Stromal cell of bone marrow (primary cell): Measurements from ENCODE around the gene NBEA.

Experiments
- DNase-seq: peaks from one replicate; pipeline ENCODE4 v3.0.0-alpha.2; 2012; ENCODE audit warnings: low read depth

The NBEA gene

GRCh38 chr13:35179920-35180663 lies 238.0 kb downstream of the NBEA start:
- no peak for DNase-seq

- no peak for DNase-seq
Measured at GRCh38 chr13:35190241-35190640, 248.2 kb downstream of the NBEA start.

- no peak for DNase-seq
Measured at GRCh38 chr13:35191883-35192282, 249.8 kb downstream of the NBEA start.

GRCh38 chr13:35198613-35199200 lies 256.6 kb downstream of the NBEA start:
- no peak for DNase-seq

GRCh38 chr13:35208587-35208986 lies 266.5 kb downstream of the NBEA start:
- DNase-seq: no peak

GRCh38 chr13:35210261-35210660 lies 268.2 kb downstream of the NBEA start:
- peak; percentile 0 for DNase-seq

GRCh38 chr13:35211949-35212348 lies 269.9 kb downstream of the NBEA start:
- no peak for DNase-seq

- DNase-seq: no peak
Measured at GRCh38 chr13:35213911-35214310, 271.8 kb downstream of the NBEA start.

GRCh38 chr13:35216131-35216530 lies 274.1 kb downstream of the NBEA start:
- DNase-seq: no peak

GRCh38 chr13:35219021-35219420 lies 277.0 kb downstream of the NBEA start:
- DNase-seq: no peak

GRCh38 chr13:35225159-35225558 lies 283.1 kb downstream of the NBEA start:
- DNase-seq: no peak

GRCh38 chr13:35225582-35225981 lies 283.5 kb downstream of the NBEA start:
- no peak for DNase-seq

- no peak for DNase-seq
Measured at GRCh38 chr13:35228536-35228935, 286.5 kb downstream of the NBEA start.

GRCh38 chr13:35231426-35231825 lies 289.4 kb downstream of the NBEA start:
- no peak for DNase-seq

GRCh38 chr13:35238274-35238673 lies 296.2 kb downstream of the NBEA start:
- DNase-seq: no peak

GRCh38 chr13:35252536-35253205 lies 310.6 kb downstream of the NBEA start:
- no peak for DNase-seq

- DNase-seq: no peak
Measured at GRCh38 chr13:35255241-35255640, 313.2 kb downstream of the NBEA start.

GRCh38 chr13:35256459-35257148 lies 314.5 kb downstream of the NBEA start:
- DNase-seq: no peak

- DNase-seq: no peak
Measured at GRCh38 chr13:35260316-35260715, 318.2 kb downstream of the NBEA start.

GRCh38 chr13:35266412-35266811 lies 324.3 kb downstream of the NBEA start:
- DNase-seq: no peak

GRCh38 chr13:35278917-35279316 lies 336.8 kb downstream of the NBEA start:
- DNase-seq: no peak

GRCh38 chr13:35279500-35279899 lies 337.4 kb downstream of the NBEA start:
- DNase-seq: no peak

- DNase-seq: no peak
Measured at GRCh38 chr13:35283856-35284255, 341.8 kb downstream of the NBEA start.
